Endothelial cell of umbilical vein (primary cell): ENCODE data around the gene DDX46. TPM values are rescaled to one million over a fixed set of nuclear protein-coding genes. Genes with fewer than 3 reads are reported as not detected.

ENCODE experiments used
- BruUV-seq: library from RNA; stranded (reverse); fragments of 400-500 nt; replicated peaks from 2 replicates; lab custom pipeline; 2021; lab: Mats Ljungman, UMichigan
- CTCF ChIA-PET: fragments of 300-600, 350-600 bp; sonication (Branson Sonifier 250); formaldehyde crosslinking; loops from one replicate; lab custom pipeline; 2021; ENCODE audit warnings: antibody characterized with exemption, inconsistent platforms; lab: Charles Lee
- POLR2A ChIA-PET: fragments of 300-600, 350-600 bp; sonication (Branson Sonifier 250); formaldehyde crosslinking; loops from one replicate; lab custom pipeline; 2021; ENCODE audit warnings: antibody characterized with exemption, inconsistent platforms; lab: Charles Lee
- DNase-seq: peaks from one replicate; pipeline ENCODE4 v3.0.0-alpha.2; 2011; ENCODE audit warnings: low read depth, low spot score
- FAIRE-seq: peaks from 2 replicates; lab custom pipeline; 2011; peaks lifted over from hg19 to GRCh38; lab: Jason Lieb, UNC
- H2AFZ ChIP-seq: 2 replicates; pipeline ENCODE4 v1.6.0; 2012; ENCODE audit warnings: low read depth, low read length, control low read depth, inconsistent platforms
- H3K27ac ChIP-seq: 2 replicates; pipeline ENCODE4 v1.5.1; 2011; ENCODE audit warnings: low read depth, mild to moderate bottlenecking, control low read depth, low read length, moderate library complexity; ENCODE audit not compliant: insufficient read depth
- H3K27me3 ChIP-seq, 2 experiments: 2 replicates each; pipeline versions ENCODE4 v1.6.0 to v1.6.1; 2011; ENCODE audit warnings: low read length in 2 of 2, mixed read lengths in 1 of 2; ENCODE audit not compliant: control insufficient read depth in 2 of 2, insufficient read depth in 2 of 2
- H3K36me3 ChIP-seq, 2 experiments: 2 replicates in 1 of 2; 3 replicates in 1 of 2; pipeline ENCODE4 v1.5.1; 2011; ENCODE audit warnings: low read length in 2 of 2, mild to moderate bottlenecking in 1 of 2, moderate library complexity in 1 of 2; ENCODE audit not compliant: control insufficient read depth in 2 of 2, insufficient read depth in 2 of 2; ENCODE audit errors: extremely low read depth in 1 of 2
- H3K4me1 ChIP-seq: 3 replicates; pipeline ENCODE4 v1.5.1; 2011; ENCODE audit warnings: mild to moderate bottlenecking, low read length; ENCODE audit not compliant: control insufficient read depth, insufficient read depth; ENCODE audit errors: extremely low read depth
- H3K4me2 ChIP-seq: 2 replicates; pipeline ENCODE4 v1.6.1; 2011; ENCODE audit warnings: low read length, control low read depth, mixed read lengths; ENCODE audit not compliant: insufficient read depth
- H3K4me3 ChIP-seq, 3 experiments: fragments of 200-600 bp in 1 of 3; sonication (generic), shearing (Covaris generic) in 1 of 3; replicated peaks in 1 of 3; 2 replicates each; pipeline ENCODE4 v1.5.1; 2011 to 2016; ENCODE audit warnings: control low read depth in 3 of 3, low read length in 3 of 3, mild to moderate bottlenecking in 2 of 3, inconsistent platforms in 1 of 3, low read depth in 1 of 3, moderate library complexity in 1 of 3; ENCODE audit not compliant: insufficient read depth in 1 of 3
- H3K79me2 ChIP-seq: 2 replicates; pipeline ENCODE4 v1.6.0; 2012; ENCODE audit warnings: low read length, inconsistent platforms; ENCODE audit not compliant: control insufficient read depth, insufficient read depth
- H3K9ac ChIP-seq: replicated peaks from 2 replicates; pipeline ENCODE3; 2011; ENCODE audit warnings: low read length, control low read depth; ENCODE audit not compliant: insufficient read depth; ENCODE audit errors: extremely low read depth
- H3K9me1 ChIP-seq: replicated peaks from 3 replicates; pipeline ENCODE4 v1.6.0; 2011; ENCODE audit warnings: mild to moderate bottlenecking, low read length; ENCODE audit not compliant: control insufficient read depth, insufficient read depth; ENCODE audit errors: extremely low read depth
- H3K9me3 ChIP-seq: replicated peaks from 2 replicates; pipeline ENCODE4 v1.5.1; 2012; ENCODE audit warnings: low read length, inconsistent platforms; ENCODE audit not compliant: control insufficient read depth, insufficient read depth
- H4K20me1 ChIP-seq: replicated peaks from 2 replicates; pipeline ENCODE3; 2011; ENCODE audit warnings: mild to moderate bottlenecking, low read length; ENCODE audit not compliant: control insufficient read depth, insufficient read depth; ENCODE audit errors: extremely low read depth
- EZH2 ChIP-seq: IDR thresholded peaks from 2 replicates; pipeline ENCODE4 v1.6.1; 2012; ENCODE audit warnings: borderline replicate concordance, low read depth, mild to moderate bottlenecking, moderate library complexity, low read length, inconsistent platforms; ENCODE audit not compliant: severe bottlenecking
- FOS ChIP-seq: IDR thresholded peaks from 2 replicates; pipeline ENCODE4 v1.6.1; 2011; ENCODE audit warnings: mild to moderate bottlenecking, low read length, moderate library complexity, borderline replicate concordance; ENCODE audit not compliant: insufficient read depth
- GATA2 ChIP-seq: IDR thresholded peaks from 2 replicates; pipeline ENCODE4 v1.7.0; 2011; ENCODE audit warnings: low read depth, mild to moderate bottlenecking, moderate library complexity, mixed read lengths, low read length; ENCODE audit not compliant: insufficient read length, insufficient read depth
- JUN ChIP-seq: IDR thresholded peaks from 2 replicates; pipeline ENCODE4 v1.6.1; 2011; ENCODE audit warnings: borderline replicate concordance, low read depth; ENCODE audit not compliant: insufficient read length, insufficient read depth
- MYC ChIP-seq: IDR thresholded peaks from one replicate; pipeline ENCODE4 v1.6.1; 2011; ENCODE audit warnings: mild to moderate bottlenecking, low read depth, low read length
- POLR2A ChIP-seq: IDR thresholded peaks from 2 replicates; pipeline ENCODE4 v1.6.1; 2012; ENCODE audit warnings: low read depth, mild to moderate bottlenecking, control low read depth, low read length
- POLR2AphosphoS5 ChIP-seq: IDR thresholded peaks from 2 replicates; pipeline ENCODE4 v1.6.1; 2012; ENCODE audit warnings: low read depth, mild to moderate bottlenecking, control low read depth, low read length, moderate library complexity; ENCODE audit not compliant: insufficient read depth
- dilution Hi-C: fragments of 300-500 bp; cut with MboI; formaldehyde crosslinking; loops from one replicate; pipeline ENCODE4 v1.15.0; 2019; ENCODE audit warnings: low sequenced_read_pairs; ENCODE audit not compliant: extremely low pct_ligation_motif_present
- intact Hi-C: fragments of 100-400 bp; cut with micrococcal nuclease; formaldehyde crosslinking; loops from one replicate; pipeline ENCODE4 v1.10.0; 2022
- polyA plus RNA-seq, 4 experiments: library from polyadenylated mRNA; depleted of rRNA in 3 of 4; stranded (reverse) in 3 of 4; unstranded in 1 of 4; fragments of >200 nt; gene quantifications; 2 replicates each; pipeline versions ENCODE4 v1.2.1 to v1.2.3, GENCODE V29; 2011 to 2012; ENCODE audit warnings: missing spikeins in 1 of 4
- total RNA-seq: library from RNA; stranded (reverse); gene quantifications from 2 replicates; pipeline ENCODE4 v1.2.3, GENCODE V29; 2021
- TF ChIP-seq, protein P1 (sequence below): IDR thresholded peaks from 2 replicates; pipeline ENCODE4 v1.6.1; 2011; ENCODE audit not compliant: insufficient read depth, insufficient read length
- TF ChIP-seq, protein P2 (sequence below), 2 donors: IDR thresholded peaks; 1 replicate in 1 of 2; 2 replicates in 1 of 2; pipeline ENCODE4 v1.5.1; 2011; ENCODE audit warnings: low read length in 2 of 2, mild to moderate bottlenecking in 2 of 2, moderate library complexity in 2 of 2, control low read depth in 1 of 2, inconsistent platforms in 1 of 2, low read depth in 1 of 2; ENCODE audit not compliant: insufficient read depth in 1 of 2; ENCODE audit errors: extremely low read depth in 1 of 2

Gene DDX46
- total and polyA plus RNA-seq, 2 donors (not counting 3 experiments of a cell fraction or from before 2014, with no cell fraction given), result 16.0 to 65.2 TPM

DNA sequence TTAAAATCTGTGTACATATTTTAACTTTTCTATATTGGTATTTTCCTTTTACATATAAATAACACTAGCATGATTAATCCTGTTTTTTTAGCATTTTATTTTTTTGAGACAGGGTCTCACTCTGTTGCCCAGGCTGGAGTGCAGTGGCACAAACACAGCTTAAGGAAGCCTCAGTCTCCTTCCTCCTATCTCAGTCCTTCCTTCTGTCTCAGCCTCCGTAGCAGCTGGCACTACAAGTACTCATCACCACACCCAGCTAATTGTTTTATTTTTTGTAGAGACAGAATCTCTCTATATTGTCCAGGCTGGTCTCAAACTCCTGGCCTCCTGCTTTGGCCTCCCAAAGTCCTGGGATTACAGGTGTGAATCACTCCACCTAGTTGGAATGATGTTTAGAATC is 85.7 kb downstream of the DDX46 start:
- ChIA-PET POLR2A (no interaction called here), CTCF (interaction anchor here (0.6 to 1.7 kb wide), 2 partner anchors 13 to 30 kb away, joined by 3 to 5 read pairs; partner anchors contain the start of gene TXNDC15)
- FAIRE-seq (no peak), DNase-seq (no peak)
- Histone ChIP-seq H4K20me1 (no peaks in the 10 kb centered on the region), H3K4me2 (no peak overlapping the region), H3K9me3 (no peaks in the 10 kb centered on the region), H3K27me3 (no peaks in the 10 kb centered on the region), H3K4me3 (no peak overlapping the region), H3K9ac (no peak overlapping the region), H3K4me1 (peaks cover 31% of the 10 kb centered on the region), H3K36me3 (peaks cover 2% of the 10 kb centered on the region in 2 experiments), H3K79me2 (peaks cover 28% of the 10 kb centered on the region), H2AFZ (no peak overlapping the region), H3K9me1 (no peaks in the 10 kb centered on the region), H3K27ac (no peak overlapping the region)
- TF ChIP-seq JUN (no peak), POLR2A (no peak), FOS (no peak), EZH2 (no peak), GATA2 (no peak), MYC (no peak), POLR2AphosphoS5 (no peak)
- TF ChIP-seq, protein P1, sequence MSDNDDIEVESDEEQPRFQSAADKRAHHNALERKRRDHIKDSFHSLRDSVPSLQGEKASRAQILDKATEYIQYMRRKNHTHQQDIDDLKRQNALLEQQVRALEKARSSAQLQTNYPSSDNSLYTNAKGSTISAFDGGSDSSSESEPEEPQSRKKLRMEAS, result no peak
- TF ChIP-seq, protein P2, sequence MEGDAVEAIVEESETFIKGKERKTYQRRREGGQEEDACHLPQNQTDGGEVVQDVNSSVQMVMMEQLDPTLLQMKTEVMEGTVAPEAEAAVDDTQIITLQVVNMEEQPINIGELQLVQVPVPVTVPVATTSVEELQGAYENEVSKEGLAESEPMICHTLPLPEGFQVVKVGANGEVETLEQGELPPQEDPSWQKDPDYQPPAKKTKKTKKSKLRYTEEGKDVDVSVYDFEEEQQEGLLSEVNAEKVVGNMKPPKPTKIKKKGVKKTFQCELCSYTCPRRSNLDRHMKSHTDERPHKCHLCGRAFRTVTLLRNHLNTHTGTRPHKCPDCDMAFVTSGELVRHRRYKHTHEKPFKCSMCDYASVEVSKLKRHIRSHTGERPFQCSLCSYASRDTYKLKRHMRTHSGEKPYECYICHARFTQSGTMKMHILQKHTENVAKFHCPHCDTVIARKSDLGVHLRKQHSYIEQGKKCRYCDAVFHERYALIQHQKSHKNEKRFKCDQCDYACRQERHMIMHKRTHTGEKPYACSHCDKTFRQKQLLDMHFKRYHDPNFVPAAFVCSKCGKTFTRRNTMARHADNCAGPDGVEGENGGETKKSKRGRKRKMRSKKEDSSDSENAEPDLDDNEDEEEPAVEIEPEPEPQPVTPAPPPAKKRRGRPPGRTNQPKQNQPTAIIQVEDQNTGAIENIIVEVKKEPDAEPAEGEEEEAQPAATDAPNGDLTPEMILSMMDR (IDR thresholded peaks at IDR 0.05; ENCODE audit: extremely low read depth in 1 of 2, insufficient read depth in 1 of 2, low read depth in 1 of 2, low read length in 2 of 2), result no peak
- intact Hi-C loops (no loop called here), dilution Hi-C loops (no loop called here)
- BruUV-seq, result no TSS peak
